ENCODE results near the gene AHSG.

Gene AHSG

DNA sequence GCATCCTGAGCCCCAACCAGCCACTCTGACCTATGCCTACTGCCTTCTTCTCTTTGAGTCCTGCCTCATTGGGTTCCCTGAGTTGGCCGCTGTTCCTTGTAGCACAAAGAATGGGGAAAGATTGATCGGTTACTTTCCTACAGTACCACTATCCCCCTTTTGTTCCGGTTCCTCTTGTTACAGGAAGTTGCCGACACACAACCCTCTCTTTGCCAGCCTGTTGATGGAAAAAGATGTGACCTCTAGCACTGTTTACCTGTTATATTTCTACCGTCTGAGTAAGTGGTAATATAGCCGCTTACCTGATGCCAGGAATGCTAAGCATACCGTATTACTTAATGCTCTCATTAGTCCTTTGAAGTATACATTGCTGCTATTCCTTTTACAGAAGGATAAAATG is 9.7 kb upstream of the AHSG start:
- FAIRE-seq = no peak
- no peak for TF ChIP-seq POLR2A (IDR thresholded peaks at IDR 0.05; ENCODE audit: low read depth, low read length)
- no peak for DNase-seq (ENCODE audit: insufficient read length, low spot score)

DNA sequence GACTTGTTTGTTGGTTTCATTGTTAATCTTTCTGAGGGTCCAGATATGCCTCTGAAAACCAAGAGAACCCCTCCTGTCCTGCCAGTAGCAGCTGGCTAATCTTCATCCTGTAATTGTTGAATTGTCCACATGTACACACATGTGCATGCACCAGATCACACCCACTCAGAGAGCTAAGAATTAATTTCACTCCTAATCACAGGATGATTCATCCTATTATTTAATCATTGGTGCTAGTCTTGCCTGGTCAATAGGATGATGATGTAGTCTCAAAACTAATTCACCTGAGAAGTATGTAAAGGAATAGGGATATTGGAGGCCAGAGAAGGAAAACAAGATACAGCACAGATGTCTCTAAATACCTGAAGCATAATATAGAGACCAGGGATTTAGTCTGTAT is 7.8 kb upstream of the AHSG start:
- DNase-seq (ENCODE audit: insufficient read length, low spot score) = no peak
- TF ChIP-seq POLR2A (IDR thresholded peaks at IDR 0.05; ENCODE audit: low read depth, low read length) = no peak
- FAIRE-seq = no peak

- TF ChIP-seq POLR2A (IDR thresholded peaks at IDR 0.05; ENCODE audit: low read depth, low read length) = no peak
- DNase-seq (ENCODE audit: insufficient read length, low spot score) (no peak), FAIRE-seq (no peak)
Measured at GRCh38 chr3:186605561-186606545, 7.0 kb upstream of the AHSG start.

GRCh38 chr3:186608624-186609215 is 4.1 kb upstream of the AHSG start:
- no peak for TF ChIP-seq POLR2A (IDR thresholded peaks at IDR 0.05; ENCODE audit: low read depth, low read length)
- no peak for FAIRE-seq
- DNase-seq (ENCODE audit: insufficient read length, low spot score) = no peak

DNA sequence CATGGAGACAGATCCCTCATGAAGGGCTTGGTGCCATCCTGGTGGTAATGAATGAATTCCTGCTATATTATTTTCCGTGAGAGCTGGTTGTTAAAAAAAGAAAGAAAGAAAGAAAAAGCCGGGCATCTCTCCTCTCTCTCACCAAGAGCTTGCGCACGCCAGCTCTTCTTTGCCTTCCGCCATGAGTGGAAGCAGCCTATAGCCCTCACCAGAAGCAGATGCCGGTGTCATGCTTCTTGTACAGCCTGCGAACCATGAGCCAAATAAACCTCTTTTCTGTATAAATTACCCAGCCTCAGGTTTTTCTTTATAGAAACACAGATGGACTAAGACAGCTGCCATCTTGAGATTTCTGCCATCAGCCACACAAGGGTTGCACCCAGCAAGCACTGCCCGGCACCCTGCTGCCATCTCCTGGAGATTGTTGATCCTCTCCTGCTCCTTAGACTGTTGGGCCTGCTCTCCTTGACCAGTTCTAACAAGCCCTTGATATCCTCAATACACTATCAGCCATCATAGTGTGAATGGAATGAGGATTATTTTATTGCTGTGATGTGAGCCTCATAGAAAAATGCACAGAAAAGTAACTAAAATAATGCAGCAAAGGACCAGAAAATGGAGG is 3.5 kb upstream of the AHSG start:
- TF ChIP-seq POLR2A (IDR thresholded peaks at IDR 0.05; ENCODE audit: low read depth, low read length) = no peak
- FAIRE-seq = no peak
- no peak for DNase-seq (ENCODE audit: insufficient read length, low spot score)

GRCh38 chr3:186612065-186612464 is 795 bp upstream of the AHSG start:
- no peak for TF ChIP-seq POLR2A (IDR thresholded peaks at IDR 0.05; ENCODE audit: low read depth, low read length)
- DNase-seq (ENCODE audit: insufficient read length, low spot score) (no peak), FAIRE-seq (no peak)

GRCh38 chr3:186613637-186614265 is 891 bp downstream of the AHSG start:
- peak; percentile 30 for DNase-seq (ENCODE audit: insufficient read length, low spot score)
- FAIRE-seq = no peak

GRCh38 chr3:186614266-186614596 is 1.4 kb downstream of the AHSG start:
- FAIRE-seq (no peak), DNase-seq (ENCODE audit: insufficient read length, low spot score) (no peak)
- TF ChIP-seq POLR2A (IDR thresholded peaks at IDR 0.05; ENCODE audit: low read depth, low read length) = no peak

More at GRCh38 chr3:186613637-186614265, 891 bp downstream of the AHSG start:
- TF ChIP-seq POLR2A (IDR thresholded peaks at IDR 0.05; ENCODE audit: low read depth, low read length) = no peak

- FAIRE-seq (peak; percentile 92), DNase-seq (ENCODE audit: insufficient read length, low spot score) (peak; percentile 81)
- TF ChIP-seq POLR2A (IDR thresholded peaks at IDR 0.05; ENCODE audit: low read depth, low read length) = no peak
Measured at GRCh38 chr3:186614597-186615483, 2.0 kb downstream of the AHSG start.

- TF ChIP-seq POLR2A (IDR thresholded peaks at IDR 0.05; ENCODE audit: low read depth, low read length) = no peak
- FAIRE-seq = no peak
- DNase-seq (ENCODE audit: insufficient read length, low spot score) = no peak
Measured at GRCh38 chr3:186616299-186616617, 3.4 kb downstream of the AHSG start.

GRCh38 chr3:186617036-186617946 is 4.4 kb downstream of the AHSG start:
- peak; percentile 97 for FAIRE-seq
- peak; percentile 98 for DNase-seq (ENCODE audit: insufficient read length, low spot score)
- no peak for TF ChIP-seq POLR2A (IDR thresholded peaks at IDR 0.05; ENCODE audit: low read depth, low read length)

GRCh38 chr3:186618318-186618938 is 5.6 kb downstream of the AHSG start:
- FAIRE-seq = no peak

More at GRCh38 chr3:186618318-186618938, 5.6 kb downstream of the AHSG start:
- no peak for TF ChIP-seq POLR2A (IDR thresholded peaks at IDR 0.05; ENCODE audit: low read depth, low read length)
- DNase-seq (ENCODE audit: insufficient read length, low spot score) = no peak

All from H54 (cell line).